GM18526 (cell line): ENCODE results near the gene BAD.

Experiments
- POLR2A ChIP-seq: IDR thresholded peaks from 3 replicates; pipeline ENCODE4 v1.6.1; 2011; ENCODE audit not compliant: insufficient read length; ENCODE audit errors: extremely low read depth

Gene BAD

DNA sequence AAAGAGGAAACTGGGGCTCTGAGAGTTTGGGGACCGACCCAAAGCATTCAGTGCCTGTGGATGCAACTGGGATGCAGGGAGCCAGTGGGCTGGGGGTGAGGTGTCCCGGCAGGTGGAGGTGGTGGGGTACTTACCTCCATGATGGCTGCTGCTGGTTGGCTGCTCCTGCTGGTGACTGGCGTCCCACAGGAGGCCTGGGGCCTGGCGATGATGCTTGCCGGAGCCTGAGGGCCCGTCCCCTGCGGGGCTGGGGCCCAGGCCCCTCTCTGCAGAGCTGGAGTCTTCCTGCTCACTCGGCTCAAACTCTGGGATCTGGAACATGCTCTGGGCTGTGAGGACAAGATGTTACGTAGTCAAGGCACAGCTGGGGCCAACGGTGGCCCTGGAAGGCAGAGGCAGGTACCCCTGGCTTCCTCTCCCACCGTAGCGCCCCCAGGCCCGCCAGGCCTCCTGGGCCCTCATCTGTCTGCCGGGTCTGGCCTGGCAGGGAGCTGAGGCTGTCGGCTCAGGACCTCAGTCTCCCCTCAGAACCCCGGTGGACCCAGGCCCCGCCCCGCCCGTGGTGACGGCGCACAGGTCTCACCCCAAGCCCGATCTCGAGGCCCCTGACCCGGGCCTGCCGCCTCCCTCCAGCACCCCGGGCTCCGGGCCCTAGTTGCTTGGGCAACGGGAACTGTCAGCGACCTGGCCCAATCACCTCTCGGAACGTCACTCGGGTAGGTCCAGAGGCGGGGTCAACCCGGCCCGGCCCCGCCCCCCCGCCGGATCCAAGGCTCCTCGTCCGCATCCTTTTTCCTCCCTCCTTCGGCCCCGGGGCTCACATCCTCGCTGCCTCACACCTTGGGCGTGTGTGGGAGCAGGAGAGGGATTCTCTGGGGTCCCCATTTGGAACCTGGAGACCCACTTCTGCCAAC, at the start of gene BAD:
Gene BAD, minus strand, starts transcription at position 618 of the 914 bp plus-strand sequence. Its CDS starts 297 bp downstream, at position 321.
- TF ChIP-seq POLR2A: peak; percentile 59

DNA sequence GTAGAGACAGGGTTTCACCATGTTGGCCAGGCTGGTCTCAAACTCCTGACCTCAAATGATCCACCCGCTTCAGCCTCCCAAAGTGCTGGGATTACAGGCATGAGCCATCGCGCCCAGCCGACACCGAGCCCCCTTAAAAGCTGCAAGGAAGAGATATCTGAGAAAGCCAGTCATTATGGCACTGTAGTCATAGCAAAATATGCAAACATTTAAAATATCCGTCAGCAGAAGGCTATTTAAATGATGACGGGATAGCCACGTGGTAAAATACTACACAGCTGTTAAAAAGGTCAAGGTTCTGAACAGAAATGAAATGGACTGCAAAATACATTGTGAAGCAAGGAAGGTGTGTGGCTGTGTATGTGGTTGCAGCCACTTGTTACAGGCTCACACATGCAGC, 49.1 kb upstream of the BAD start:
- no peak for TF ChIP-seq POLR2A

- peak; percentile 36 for TF ChIP-seq POLR2A
These were observed 47.3 kb upstream of the BAD start for GRCh38 chr11:64331569-64332371.

GRCh38 chr11:64330888-64331287, 46.4 kb upstream of the BAD start:
- TF ChIP-seq POLR2A: no peak

- no peak for TF ChIP-seq POLR2A
These were observed 43.5 kb upstream of the BAD start for GRCh38 chr11:64327993-64328392.

DNA sequence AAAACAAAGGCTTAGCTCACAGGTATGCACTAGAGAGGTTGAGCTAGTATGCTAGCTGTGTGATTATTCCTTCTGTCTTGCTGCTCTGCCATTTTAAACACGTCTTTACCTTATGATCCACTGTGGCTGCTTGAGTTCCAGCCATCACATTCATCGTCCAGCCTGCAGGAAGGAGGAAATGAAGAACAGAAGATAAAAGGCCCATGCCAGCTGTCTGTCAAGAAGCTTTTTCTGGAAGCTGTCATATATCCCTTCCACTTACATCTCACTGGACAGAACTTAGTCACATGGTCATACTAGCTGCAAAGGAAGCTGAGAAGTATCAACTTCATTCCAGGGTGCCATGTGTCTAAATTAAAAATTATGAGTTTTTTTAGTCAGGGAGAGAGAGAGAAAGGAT, 42.9 kb upstream of the BAD start:
- no peak for TF ChIP-seq POLR2A

DNA sequence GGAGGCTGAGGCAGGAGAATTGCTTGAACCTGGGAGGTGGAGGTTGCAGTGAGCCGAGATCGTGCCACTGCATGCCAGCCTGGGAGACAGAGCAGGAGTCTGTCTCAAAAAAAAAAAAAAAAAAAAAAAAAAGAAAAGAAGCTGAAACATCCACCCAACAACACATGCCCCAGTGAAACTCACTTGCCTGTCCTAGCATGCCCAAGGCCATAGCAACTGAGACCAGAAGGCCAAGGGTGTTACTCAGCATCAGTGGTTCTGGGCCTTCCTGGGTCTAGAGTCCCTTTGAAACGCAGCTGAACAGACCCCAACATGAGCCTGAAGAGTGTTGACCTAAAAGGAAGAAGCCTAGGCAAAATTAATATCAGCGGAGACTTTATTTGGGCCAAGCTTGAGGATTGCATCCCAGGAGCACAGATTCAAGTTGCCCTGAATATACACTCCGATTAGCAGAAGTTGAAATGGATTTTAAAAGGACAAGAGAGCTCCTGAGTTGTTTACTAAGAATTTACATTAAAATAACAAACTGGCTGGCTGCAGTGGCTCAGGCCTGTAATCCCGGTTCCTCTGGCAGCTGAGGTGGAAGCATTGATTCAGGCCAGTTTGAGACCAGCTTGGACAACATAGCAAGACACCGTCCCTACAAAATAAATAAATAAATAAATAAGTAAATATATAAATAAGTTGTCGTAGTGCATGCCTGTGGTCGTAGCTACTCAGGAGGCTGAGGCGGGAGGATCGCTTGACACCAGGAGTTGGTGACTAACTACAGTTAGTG, 40.4 kb upstream of the BAD start:
- no peak for TF ChIP-seq POLR2A

DNA sequence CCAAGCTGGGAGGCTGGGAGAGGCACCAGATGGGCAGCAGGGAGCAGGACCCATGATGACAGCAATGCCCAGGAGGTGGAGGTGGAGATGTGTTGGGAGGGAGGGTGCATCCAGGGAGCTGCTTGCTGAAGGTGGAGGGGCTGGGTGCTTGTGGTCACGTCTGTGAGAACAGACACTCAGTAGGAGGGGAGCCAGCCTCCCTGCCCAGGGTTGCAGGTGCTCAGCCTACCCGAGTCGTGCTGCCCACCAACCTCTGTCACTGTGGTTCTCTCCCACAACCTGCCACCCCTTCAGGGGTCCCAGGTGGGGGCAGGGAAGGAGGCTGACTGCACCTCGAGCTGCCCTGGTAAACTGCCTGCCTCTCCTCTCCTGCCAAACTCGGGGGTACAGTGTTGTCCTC, 38.9 kb upstream of the BAD start:
- TF ChIP-seq POLR2A: no peak

- TF ChIP-seq POLR2A: no peak
These were observed 38.4 kb upstream of the BAD start for GRCh38 chr11:64322925-64323260.

GRCh38 chr11:64321533-64321932, 37.1 kb upstream of the BAD start:
- TF ChIP-seq POLR2A: no peak

DNA sequence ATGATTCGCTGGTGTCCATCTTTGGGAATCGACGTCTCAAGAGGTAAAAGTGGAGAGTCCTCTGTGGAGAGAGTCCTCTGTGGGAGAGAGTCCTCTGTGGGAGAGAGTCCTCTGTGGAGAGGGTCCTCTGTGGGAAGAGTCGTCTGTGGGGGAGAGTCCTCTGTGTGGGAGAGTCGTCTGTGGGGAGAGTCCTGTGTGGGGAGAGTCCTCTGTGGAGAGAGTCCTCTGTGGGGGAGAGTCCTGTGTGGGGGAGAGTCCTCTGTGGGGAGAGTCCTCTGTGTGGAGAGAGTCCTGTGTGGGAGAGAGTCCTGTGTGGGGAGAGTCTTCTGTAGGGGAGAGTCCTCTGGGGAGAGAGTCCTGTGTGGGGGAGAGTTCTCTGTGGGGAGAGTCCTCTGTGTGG, 36.6 kb upstream of the BAD start:
- no peak for TF ChIP-seq POLR2A

DNA sequence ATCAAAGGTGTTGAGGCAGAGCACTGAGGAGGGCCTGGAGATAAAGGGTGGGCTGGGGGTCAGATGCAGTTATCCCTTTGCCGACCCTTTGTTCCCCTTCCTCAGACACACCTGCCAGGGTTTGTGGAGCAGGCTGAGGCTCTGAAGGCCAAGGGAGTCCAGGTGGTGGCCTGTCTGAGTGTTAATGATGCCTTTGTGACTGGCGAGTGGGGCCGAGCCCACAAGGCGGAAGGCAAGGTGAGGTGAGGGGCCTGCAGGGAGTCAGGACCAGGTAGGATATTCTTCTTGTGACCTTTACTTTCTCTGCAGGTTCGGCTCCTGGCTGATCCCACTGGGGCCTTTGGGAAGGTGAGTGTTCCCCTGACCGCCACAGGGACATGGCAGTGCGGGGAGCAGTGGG, 36.1 kb upstream of the BAD start:
- no peak for TF ChIP-seq POLR2A

DNA sequence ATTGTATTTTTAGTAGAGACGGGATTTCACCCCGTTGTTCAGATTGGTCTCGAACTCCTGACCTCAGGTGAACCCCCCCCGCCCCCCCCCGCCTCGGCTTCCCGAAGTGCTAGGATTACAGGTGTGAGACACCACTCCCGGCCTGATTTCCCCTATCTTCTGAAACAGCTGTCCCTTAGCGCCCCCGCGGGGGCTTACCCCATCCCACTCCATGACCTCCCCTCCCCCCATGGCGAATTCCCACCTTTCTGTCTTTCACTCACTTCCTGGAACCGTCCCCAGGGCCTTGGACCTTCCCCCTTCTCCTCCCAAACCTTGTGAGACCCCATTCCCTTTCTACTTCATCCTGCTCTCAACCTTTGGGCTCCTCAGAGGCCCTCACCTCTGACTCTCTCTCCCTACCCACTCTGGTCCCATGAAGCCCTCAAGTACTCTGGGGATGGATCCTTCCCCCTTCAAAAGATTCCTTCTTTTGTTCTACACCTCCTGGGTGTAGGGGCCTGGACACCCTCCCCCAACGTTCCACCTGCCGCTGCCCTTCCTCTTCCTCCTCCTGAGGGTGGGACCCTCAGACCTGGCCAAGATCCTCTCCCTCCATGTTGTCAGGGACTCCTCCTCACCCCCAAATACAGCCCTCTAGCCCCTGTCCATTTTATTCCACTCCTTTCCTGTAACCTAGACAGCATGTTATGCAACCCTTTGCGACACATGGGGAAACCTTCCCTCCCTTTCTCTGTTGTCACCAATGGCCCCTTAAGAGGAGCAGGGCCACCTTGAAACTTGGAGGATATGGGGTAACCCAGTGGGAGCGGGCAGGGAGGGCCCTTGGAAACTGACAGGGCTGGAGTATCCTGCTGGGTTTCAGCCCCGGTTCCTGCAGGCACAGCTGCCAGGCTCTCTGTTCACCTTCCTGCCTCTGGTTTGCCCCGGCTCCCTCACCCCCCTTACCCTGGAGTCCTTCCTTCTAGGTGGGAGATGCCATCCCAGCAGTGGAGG, 34.6 kb upstream of the BAD start:
- TF ChIP-seq POLR2A: no peak
